Mesenchymal stem cell (in vitro differentiated cells and primary cell): ENCODE data around the gene TTLL11.

Experiments
- DNase-seq: peaks from one replicate; pipeline ENCODE4 v3.0.0-alpha.2; 2013
- H2AFZ ChIP-seq: one replicate; pipeline ENCODE4 v1.6.1; 2013; ENCODE audit warnings: low read depth, mild to moderate bottlenecking, control low read depth, inconsistent platforms, low read length, moderate library complexity
- H2AK5ac ChIP-seq: 2 replicates; pipeline ENCODE4 v1.6.1; 2013; ENCODE audit warnings: low read length, moderate library complexity, mild to moderate bottlenecking, inconsistent platforms; ENCODE audit not compliant: severe bottlenecking
- H2BK120ac ChIP-seq: one replicate; pipeline ENCODE4 v1.6.1; 2013; ENCODE audit warnings: low read depth, mild to moderate bottlenecking, inconsistent platforms, low read length, moderate library complexity
- H2BK12ac ChIP-seq, 2 experiments: one replicate each; pipeline ENCODE4 v1.6.1; 2013; ENCODE audit warnings: inconsistent platforms in 2 of 2, low read length in 2 of 2, mild to moderate bottlenecking in 2 of 2, moderate library complexity in 2 of 2, control low read depth in 1 of 2
- H2BK15ac ChIP-seq: one replicate; pipeline ENCODE4 v1.6.1; 2013; ENCODE audit warnings: mild to moderate bottlenecking, low read depth, inconsistent platforms; ENCODE audit not compliant: poor library complexity, severe bottlenecking
- H2BK5ac ChIP-seq: 2 replicates; pipeline ENCODE4 v1.6.1; 2013; ENCODE audit warnings: low read depth, mild to moderate bottlenecking, low read length, control low read depth, inconsistent platforms; ENCODE audit not compliant: poor library complexity, severe bottlenecking
- H3K14ac ChIP-seq, 2 experiments: one replicate each; pipeline ENCODE4 v1.6.1; 2013; ENCODE audit warnings: inconsistent platforms in 2 of 2, low read length in 2 of 2, control low read depth in 1 of 2, mild to moderate bottlenecking in 1 of 2, moderate library complexity in 1 of 2
- H3K18ac ChIP-seq, 2 experiments: one replicate each; pipeline ENCODE4 v1.6.1; 2013; ENCODE audit warnings: inconsistent platforms in 2 of 2, low read length in 2 of 2, control low read depth in 1 of 2, low read depth in 1 of 2, mild to moderate bottlenecking in 1 of 2
- H3K23ac ChIP-seq, 2 experiments: one replicate each; pipeline ENCODE4 v1.6.1; 2013; ENCODE audit warnings: inconsistent platforms in 2 of 2, low read length in 2 of 2, mild to moderate bottlenecking in 2 of 2, moderate library complexity in 2 of 2, control low read depth in 1 of 2
- H3K27ac ChIP-seq: 2 replicates; pipeline ENCODE4 v1.5.1; 2013; ENCODE audit warnings: mild to moderate bottlenecking, moderate library complexity, low read length, control low read depth, inconsistent platforms; ENCODE audit not compliant: poor library complexity, severe bottlenecking
- H3K27me3 ChIP-seq, 2 experiments: 2 replicates each; pipeline versions ENCODE4 v1.6.1 to v1.7.0; 2013; ENCODE audit warnings: low read length in 2 of 2, mild to moderate bottlenecking in 2 of 2, moderate library complexity in 2 of 2, control low read depth in 1 of 2, inconsistent platforms in 1 of 2; ENCODE audit not compliant: control insufficient read depth in 1 of 2, insufficient read depth in 1 of 2
- H3K36me3 ChIP-seq, 2 experiments: 2 replicates each; pipeline versions ENCODE4 v1.6.1 to v1.7.0; 2013; ENCODE audit warnings: low read length in 2 of 2, control low read depth in 1 of 2, inconsistent platforms in 1 of 2, low read depth in 1 of 2, mild to moderate bottlenecking in 1 of 2; ENCODE audit not compliant: insufficient read depth in 2 of 2, control insufficient read depth in 1 of 2
- H3K4ac ChIP-seq, 2 experiments: one replicate each; pipeline ENCODE4 v1.6.1; 2013; ENCODE audit warnings: inconsistent platforms in 2 of 2, low read length in 2 of 2, mild to moderate bottlenecking in 2 of 2, moderate library complexity in 2 of 2, control low read depth in 1 of 2, low read depth in 1 of 2
- H3K4me1 ChIP-seq: 2 replicates; pipeline ENCODE4 v1.6.1; 2013; ENCODE audit warnings: low read depth, low read length, control low read depth; ENCODE audit not compliant: control insufficient read depth, insufficient read depth
- H3K4me2 ChIP-seq: 2 replicates; pipeline ENCODE4 v1.6.1; 2013; ENCODE audit warnings: low read length, mild to moderate bottlenecking, inconsistent platforms; ENCODE audit not compliant: poor library complexity, severe bottlenecking
- H3K4me3 ChIP-seq, 2 experiments: 2 replicates each; pipeline versions ENCODE4 v1.5.1 to v1.7.0; 2013; ENCODE audit warnings: low read length in 2 of 2, mild to moderate bottlenecking in 2 of 2, control low read depth in 1 of 2, low read depth in 1 of 2; ENCODE audit not compliant: insufficient read depth in 1 of 2
- H3K79me1 ChIP-seq: replicated peaks from 2 replicates; pipeline ENCODE4 v1.6.1; 2013; ENCODE audit warnings: mild to moderate bottlenecking, control low read depth, low read length, inconsistent platforms; ENCODE audit not compliant: poor library complexity, severe bottlenecking
- H3K9ac ChIP-seq: 2 replicates; pipeline ENCODE4 v1.7.0; 2013; ENCODE audit warnings: mild to moderate bottlenecking, low read length, moderate library complexity
- H3K9me3 ChIP-seq: 2 replicates; pipeline ENCODE4 v1.7.0; 2013; ENCODE audit warnings: mild to moderate bottlenecking, low read length; ENCODE audit not compliant: control insufficient read depth
- H4K8ac ChIP-seq: one replicate; pipeline ENCODE4 v1.6.1; 2013; ENCODE audit warnings: inconsistent platforms, mild to moderate bottlenecking, low read length, moderate library complexity
- H4K91ac ChIP-seq: one replicate; pipeline ENCODE4 v1.6.1; 2013; ENCODE audit warnings: mild to moderate bottlenecking, low read length, inconsistent platforms
- WGBS: methylation state at CpG from one replicate; pipeline ENCODE4 v1.1.7; 2013; ENCODE audit warnings: mixed read lengths; 5-methylcytosine and 5-hydroxymethylcytosine counted together

Gene TTLL11

GRCh38 chr9:122121391-122121790 is 28.3 kb upstream of the TTLL11 start:
- no peak for DNase-seq

GRCh38 chr9:122120316-122121071 is 27.4 kb upstream of the TTLL11 start:
- Histone ChIP-seq H3K14ac (peak overlapping the region in 1 of 2 experiments; percentile 10), H3K79me1 (no peaks in the 10 kb centered on the region), H2AK5ac (no peak overlapping the region), H4K8ac (no peak overlapping the region), H3K4ac (no peak overlapping the region), H3K23ac (no peak overlapping the region), H2BK12ac (no peak overlapping the region), H2BK5ac (no peak overlapping the region), H2BK15ac (no peak overlapping the region), H3K9me3 (no peaks in the 10 kb centered on the region), H3K4me2 (no peak overlapping the region), H2BK120ac (no peak overlapping the region), H3K4me1 (peaks cover 13% of the 10 kb centered on the region), H2AFZ (no peak overlapping the region), H4K91ac (no peak overlapping the region), H3K27ac (no peak overlapping the region), H3K18ac (no peak overlapping the region), H3K36me3 (no peaks in the 10 kb centered on the region), H3K9ac (no peak overlapping the region), H3K27me3 (peaks cover 13 to 36% of the 10 kb centered on the region in 2 experiments), H3K4me3 (no peak overlapping the region)
- WGBS = 81% methylated on average over 10 of the region's 10 CpGs
- no peak for DNase-seq

More at GRCh38 chr9:122121391-122121790, 28.3 kb upstream of the TTLL11 start:
- no peak overlapping the region for H3K9ac ChIP-seq
- no peak overlapping the region for H3K27ac ChIP-seq
- H2BK5ac ChIP-seq = no peak overlapping the region
- no peak overlapping the region for H2BK120ac ChIP-seq
- no peaks in the 10 kb centered on the region for H3K9me3 ChIP-seq
- no peak overlapping the region for H3K18ac ChIP-seq
- no peaks in the 10 kb centered on the region for H3K79me1 ChIP-seq
- H2BK15ac ChIP-seq = no peak overlapping the region
- H3K27me3 ChIP-seq = peaks cover 13 to 36% of the 10 kb centered on the region in 2 experiments
- no peak overlapping the region for H3K23ac ChIP-seq
- H3K14ac ChIP-seq = no peak overlapping the region
- WGBS = 95% methylated on average over 10 of the region's 10 CpGs
- no peak overlapping the region for H4K91ac ChIP-seq
- no peak overlapping the region for H2BK12ac ChIP-seq
- H3K4me1 ChIP-seq = peaks cover 13% of the 10 kb centered on the region
- no peak overlapping the region for H3K4me3 ChIP-seq
- H3K36me3 ChIP-seq = no peaks in the 10 kb centered on the region
- H3K4me2 ChIP-seq = no peak overlapping the region
- H2AFZ ChIP-seq = no peak overlapping the region
- H4K8ac ChIP-seq = no peak overlapping the region
- H2AK5ac ChIP-seq = no peak overlapping the region
- H3K4ac ChIP-seq = no peak overlapping the region

- H4K8ac ChIP-seq = no peak overlapping the region
- WGBS = 67% methylated on average over 5 of the region's 5 CpGs
- H2AK5ac ChIP-seq = no peak overlapping the region
- H4K91ac ChIP-seq = no peak overlapping the region
- H3K27ac ChIP-seq = no peak overlapping the region
- no peak overlapping the region for H3K18ac ChIP-seq
- no peaks in the 10 kb centered on the region for H3K36me3 ChIP-seq
- H3K4ac ChIP-seq = no peak overlapping the region
- H2BK5ac ChIP-seq = no peak overlapping the region
- H3K4me1 ChIP-seq = peaks cover 14% of the 10 kb centered on the region
- DNase-seq = no peak
- no peak overlapping the region for H3K9ac ChIP-seq
- H2AFZ ChIP-seq = no peak overlapping the region
- H2BK12ac ChIP-seq = no peak overlapping the region
- H3K23ac ChIP-seq = no peak overlapping the region
- H3K4me2 ChIP-seq = no peak overlapping the region
- H2BK15ac ChIP-seq = no peak overlapping the region
- H3K14ac ChIP-seq = no peak overlapping the region
- H3K27me3 ChIP-seq = peaks cover 16 to 39% of the 10 kb centered on the region in 2 experiments
- no peaks in the 10 kb centered on the region for H3K9me3 ChIP-seq
- H3K4me3 ChIP-seq = no peak overlapping the region
- no peaks in the 10 kb centered on the region for H3K79me1 ChIP-seq
- H2BK120ac ChIP-seq = no peak overlapping the region
Observed at GRCh38 chr9:122119721-122120120, 26.6 kb upstream of the TTLL11 start.

- Histone ChIP-seq H3K9ac (no peak overlapping the region), H2BK120ac (no peak overlapping the region), H3K23ac (no peak overlapping the region), H2BK15ac (no peak overlapping the region), H2AFZ (no peak overlapping the region), H3K14ac (no peak overlapping the region), H3K4me3 (no peak overlapping the region), H3K27me3 (peaks cover 16 to 39% of the 10 kb centered on the region in 2 experiments), H2BK12ac (no peak overlapping the region), H3K18ac (no peak overlapping the region), H3K4ac (no peak overlapping the region), H3K4me1 (peaks cover 14% of the 10 kb centered on the region), H3K9me3 (no peaks in the 10 kb centered on the region), H2BK5ac (no peak overlapping the region), H3K36me3 (no peaks in the 10 kb centered on the region), H3K79me1 (no peaks in the 10 kb centered on the region), H4K91ac (no peak overlapping the region), H3K4me2 (no peak overlapping the region), H2AK5ac (no peak overlapping the region), H3K27ac (no peak overlapping the region), H4K8ac (no peak overlapping the region)
- 95% methylated on average over 10 of the region's 13 CpGs for WGBS
- no peak for DNase-seq
Observed at GRCh38 chr9:122119166-122119521, 26.0 kb upstream of the TTLL11 start.
